ENCODE results near the gene SEMA4D.

SEMA4D gene

DNA sequence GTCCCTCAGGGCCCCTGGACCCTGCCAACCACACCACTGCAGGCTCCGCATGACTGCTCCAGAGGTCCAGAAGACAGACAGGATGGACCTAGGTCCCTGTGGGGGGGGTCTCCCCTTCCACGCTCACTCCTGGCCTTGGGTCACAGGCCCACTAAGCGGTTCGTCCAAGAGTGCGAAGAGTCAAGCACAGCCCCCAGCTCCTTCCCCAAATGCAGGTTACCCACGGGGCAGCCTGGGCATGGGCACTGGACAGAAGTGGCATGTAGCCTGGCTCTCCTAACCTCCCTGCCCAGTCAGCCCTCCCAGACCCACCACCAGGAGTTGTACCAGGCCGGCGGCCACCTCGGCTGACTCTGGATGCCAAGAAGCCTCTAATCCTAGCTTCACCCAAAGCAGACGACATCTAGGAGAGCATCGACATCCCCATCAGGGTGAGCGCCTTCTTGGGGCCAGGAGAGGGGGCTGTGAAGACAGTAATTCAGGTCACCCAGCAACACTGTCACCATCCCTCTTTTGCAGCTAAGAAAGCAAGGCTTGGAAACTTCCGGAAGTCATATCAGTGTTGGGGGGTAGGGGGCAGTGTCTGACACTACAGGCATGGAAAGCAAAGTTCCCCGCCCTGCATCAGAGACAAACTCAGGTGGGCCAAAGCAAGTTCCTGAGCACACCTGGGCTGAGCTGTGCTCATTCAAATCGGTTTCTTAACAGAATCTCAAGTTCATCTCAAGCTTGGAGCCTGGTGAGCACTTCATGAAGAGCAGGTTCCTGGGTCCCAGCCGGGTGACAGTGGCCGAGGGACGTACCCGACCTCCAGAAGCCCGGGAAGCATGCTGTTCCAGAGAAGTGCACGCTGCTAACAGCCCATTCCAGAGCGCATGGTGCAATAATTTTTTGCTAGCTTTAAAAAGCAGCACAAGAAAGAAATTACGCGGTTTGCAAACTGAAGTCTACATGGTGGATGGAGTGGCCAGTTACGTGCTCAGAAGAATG lies 68.7 kb downstream of the SEMA4D start:
- TF ChIP-seq POLR2AphosphoS5 (IDR thresholded peaks at IDR 0.05; ENCODE audit: low read depth), result no peak
- TF ChIP-seq, protein P1, sequence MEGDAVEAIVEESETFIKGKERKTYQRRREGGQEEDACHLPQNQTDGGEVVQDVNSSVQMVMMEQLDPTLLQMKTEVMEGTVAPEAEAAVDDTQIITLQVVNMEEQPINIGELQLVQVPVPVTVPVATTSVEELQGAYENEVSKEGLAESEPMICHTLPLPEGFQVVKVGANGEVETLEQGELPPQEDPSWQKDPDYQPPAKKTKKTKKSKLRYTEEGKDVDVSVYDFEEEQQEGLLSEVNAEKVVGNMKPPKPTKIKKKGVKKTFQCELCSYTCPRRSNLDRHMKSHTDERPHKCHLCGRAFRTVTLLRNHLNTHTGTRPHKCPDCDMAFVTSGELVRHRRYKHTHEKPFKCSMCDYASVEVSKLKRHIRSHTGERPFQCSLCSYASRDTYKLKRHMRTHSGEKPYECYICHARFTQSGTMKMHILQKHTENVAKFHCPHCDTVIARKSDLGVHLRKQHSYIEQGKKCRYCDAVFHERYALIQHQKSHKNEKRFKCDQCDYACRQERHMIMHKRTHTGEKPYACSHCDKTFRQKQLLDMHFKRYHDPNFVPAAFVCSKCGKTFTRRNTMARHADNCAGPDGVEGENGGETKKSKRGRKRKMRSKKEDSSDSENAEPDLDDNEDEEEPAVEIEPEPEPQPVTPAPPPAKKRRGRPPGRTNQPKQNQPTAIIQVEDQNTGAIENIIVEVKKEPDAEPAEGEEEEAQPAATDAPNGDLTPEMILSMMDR (IDR thresholded peaks at IDR 0.05; ENCODE audit: insufficient read depth, low read length), result peak; percentile 10
- no peaks in the 10 kb centered on the region for H3K27me3 ChIP-seq (ENCODE audit: insufficient read depth, poor library complexity, severe bottlenecking)
- no peak overlapping the region for H3K4me3 ChIP-seq (replicated peaks; ENCODE audit: insufficient read depth, low read length)
- no peak overlapping the region for H3K27ac ChIP-seq (replicated peaks)
- no peak for DNase-seq (ENCODE audit: low read depth in 1 of 2, low spot score in 1 of 2)

- no peak for DNase-seq (ENCODE audit: low read depth in 1 of 2, low spot score in 1 of 2)
- TF ChIP-seq SPI1 (IDR thresholded peaks at IDR 0.05; ENCODE audit: borderline replicate concordance, low read depth) (no peak), REST (IDR thresholded peaks at IDR 0.05; ENCODE audit: insufficient replicate concordance, low read depth) (no peak), GABPA (IDR thresholded peaks at IDR 0.05; ENCODE audit: low read depth) (no peak), POLR2AphosphoS5 (IDR thresholded peaks at IDR 0.05; ENCODE audit: low read depth) (no peak)
- TF ChIP-seq, protein P1 (IDR thresholded peaks at IDR 0.05; ENCODE audit: insufficient read depth, low read length), result no peak
- no peak overlapping the region for H3K27ac ChIP-seq (replicated peaks)
- H3K27me3 ChIP-seq (ENCODE audit: insufficient read depth, poor library complexity, severe bottlenecking), result no peaks in the 10 kb centered on the region
- no peak overlapping the region for H3K4me3 ChIP-seq (replicated peaks; ENCODE audit: insufficient read depth, low read length)
Observed at GRCh38 chr9:89428222-89428761, 69.6 kb downstream of the SEMA4D start.

DNA sequence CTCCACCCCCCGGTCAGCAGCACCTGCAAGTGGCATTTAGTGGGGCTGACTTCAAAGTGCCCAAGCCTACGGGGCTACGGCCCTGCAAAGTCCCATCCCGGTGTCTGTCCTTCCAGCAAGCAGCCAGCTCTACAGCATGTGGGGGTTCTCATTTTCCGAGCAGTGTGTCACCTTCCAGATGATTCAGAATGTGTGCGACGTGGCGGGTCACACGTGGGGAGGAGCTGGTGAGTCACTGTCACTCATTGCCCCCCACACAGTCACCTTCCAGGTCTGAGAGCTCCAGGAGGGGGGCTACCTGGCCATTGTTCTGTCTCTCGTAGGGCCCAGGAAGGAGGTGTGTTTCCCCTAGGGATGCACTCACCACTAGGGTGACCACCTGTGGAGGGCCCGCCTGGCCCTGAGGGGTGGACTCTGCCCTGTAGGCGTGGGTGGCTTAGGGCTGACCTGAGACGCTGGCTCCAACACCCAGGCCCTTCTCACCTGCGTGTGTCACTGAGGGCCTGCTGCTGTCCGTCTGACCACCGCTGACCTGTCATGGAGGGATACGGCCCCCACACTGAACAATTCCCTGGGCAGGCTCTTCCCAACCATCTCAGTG lies 70.2 kb downstream of the SEMA4D start:
- no peak overlapping the region for H3K27ac ChIP-seq (replicated peaks)
- H3K4me3 ChIP-seq (replicated peaks; ENCODE audit: insufficient read depth, low read length), result no peak overlapping the region
- TF ChIP-seq, protein P1 (IDR thresholded peaks at IDR 0.05; ENCODE audit: insufficient read depth, low read length), result no peak
- TF ChIP-seq GABPA (IDR thresholded peaks at IDR 0.05; ENCODE audit: low read depth), result no peak
- no peak for TF ChIP-seq SPI1 (IDR thresholded peaks at IDR 0.05; ENCODE audit: borderline replicate concordance, low read depth)
- no peak for TF ChIP-seq REST (IDR thresholded peaks at IDR 0.05; ENCODE audit: insufficient replicate concordance, low read depth)
- TF ChIP-seq POLR2AphosphoS5 (IDR thresholded peaks at IDR 0.05; ENCODE audit: low read depth), result no peak
- no peak for DNase-seq (ENCODE audit: low read depth in 1 of 2, low spot score in 1 of 2)
- H3K27me3 ChIP-seq (ENCODE audit: insufficient read depth, poor library complexity, severe bottlenecking), result no peaks in the 10 kb centered on the region

Measured in HL-60 (cell line).